H9 (cell line): ENCODE results near the gene DPEP3. TPM values are rescaled to one million over a fixed set of nuclear protein-coding genes. Genes with fewer than 3 reads are reported as not detected.

Experiments
- DNase-seq: peaks from one replicate; pipeline ENCODE4 v3.0.0-alpha.2; 2017
- H2AFZ ChIP-seq: one replicate; pipeline ENCODE4 v1.6.1; 2013; ENCODE audit warnings: mild to moderate bottlenecking, low read length, control low read depth, moderate library complexity
- H2AK5ac ChIP-seq: 2 replicates; pipeline ENCODE4 v1.6.1; 2013; ENCODE audit warnings: low read length, control low read depth, mixed read lengths; ENCODE audit not compliant: insufficient read length
- H2BK120ac ChIP-seq: one replicate; pipeline ENCODE4 v1.6.1; 2013; ENCODE audit warnings: low read depth, mild to moderate bottlenecking, low read length, control low read depth, inconsistent platforms; ENCODE audit not compliant: poor library complexity, severe bottlenecking
- H2BK12ac ChIP-seq: 2 replicates; pipeline ENCODE4 v1.6.1; 2013; ENCODE audit warnings: low read length, control low read depth, mixed read lengths, low read depth; ENCODE audit not compliant: insufficient read length
- H2BK15ac ChIP-seq: 2 replicates; pipeline ENCODE4 v1.6.1; 2013; ENCODE audit warnings: low read depth, low read length, control low read depth
- H2BK20ac ChIP-seq: one replicate; pipeline ENCODE4 v1.6.1; 2013; ENCODE audit warnings: low read depth, mild to moderate bottlenecking, low read length, control low read depth, inconsistent platforms; ENCODE audit not compliant: poor library complexity, severe bottlenecking
- H2BK5ac ChIP-seq: 2 replicates; pipeline ENCODE4 v1.6.1; 2013; ENCODE audit warnings: low read length, control low read depth, mixed read lengths; ENCODE audit not compliant: insufficient read length
- H3K14ac ChIP-seq: 2 replicates; pipeline ENCODE4 v1.6.1; 2013; ENCODE audit warnings: low read length, control low read depth; ENCODE audit not compliant: insufficient read depth
- H3K18ac ChIP-seq: 2 replicates; pipeline ENCODE4 v1.6.1; 2013; ENCODE audit warnings: low read depth, mild to moderate bottlenecking, mixed read lengths, low read length, control low read depth; ENCODE audit not compliant: insufficient read length
- H3K23ac ChIP-seq: 2 replicates; pipeline ENCODE4 v1.6.1; 2013; ENCODE audit warnings: low read length, control low read depth, mixed read lengths, low read depth; ENCODE audit not compliant: insufficient read length
- H3K23me2 ChIP-seq: 2 replicates; pipeline ENCODE4 v1.6.1; 2013; ENCODE audit warnings: low read depth, mild to moderate bottlenecking, mixed read lengths, low read length, control low read depth; ENCODE audit not compliant: insufficient read length, poor library complexity, severe bottlenecking
- H3K27ac ChIP-seq: 2 replicates; pipeline ENCODE4 v1.5.1; 2013; ENCODE audit warnings: low read length, control low read depth, mixed read lengths, low read depth; ENCODE audit not compliant: insufficient read length
- H3K27me3 ChIP-seq: 2 replicates; pipeline ENCODE4 v1.6.1; 2013; ENCODE audit warnings: low read length, control low read depth, inconsistent platforms; ENCODE audit not compliant: insufficient read depth
- H3K4ac ChIP-seq: 2 replicates; pipeline ENCODE4 v1.6.1; 2013; ENCODE audit warnings: low read depth, mild to moderate bottlenecking, control low read depth, inconsistent platforms, low read length, moderate library complexity
- H3K4me1 ChIP-seq: 2 replicates; pipeline ENCODE4 v1.6.1; 2013; ENCODE audit warnings: low read length, control low read depth, inconsistent platforms; ENCODE audit not compliant: insufficient read depth
- H3K4me2 ChIP-seq: 2 replicates; pipeline ENCODE4 v1.6.1; 2013; ENCODE audit warnings: low read length, control low read depth, mixed read lengths; ENCODE audit not compliant: insufficient read length, insufficient read depth
- H3K56ac ChIP-seq: 2 replicates; pipeline ENCODE4 v1.6.1; 2013; ENCODE audit warnings: low read depth, mild to moderate bottlenecking, mixed read lengths, low read length, control low read depth; ENCODE audit not compliant: insufficient read length
- H3K79me1 ChIP-seq: 2 replicates; pipeline ENCODE4 v1.6.1; 2013; ENCODE audit warnings: low read depth, mild to moderate bottlenecking, moderate library complexity, low read length, control low read depth, inconsistent platforms; ENCODE audit not compliant: insufficient read depth, poor library complexity, severe bottlenecking
- H3K79me2 ChIP-seq: 2 replicates; pipeline ENCODE4 v1.6.1; 2013; ENCODE audit warnings: low read length, control low read depth, inconsistent platforms; ENCODE audit not compliant: insufficient read depth
- H3K9ac ChIP-seq: 2 replicates; pipeline ENCODE4 v1.6.1; 2013; ENCODE audit warnings: low read length, control low read depth, mixed read lengths; ENCODE audit not compliant: insufficient read length; ENCODE audit errors: extremely low read depth
- H3K9me3 ChIP-seq: one replicate; pipeline ENCODE4 v1.6.1; 2013; ENCODE audit warnings: low read depth, low read length, inconsistent platforms; ENCODE audit not compliant: control insufficient read depth
- H3T11ph ChIP-seq: one replicate; pipeline ENCODE4 v1.6.1; 2013; ENCODE audit warnings: mild to moderate bottlenecking, low read length, control low read depth, inconsistent platforms
- H4K20me1 ChIP-seq: one replicate; pipeline ENCODE4 v1.6.1; 2013; ENCODE audit not compliant: control insufficient read depth, insufficient read length, insufficient read depth
- H4K5ac ChIP-seq: 2 replicates; pipeline ENCODE4 v1.6.1; 2013; ENCODE audit warnings: low read depth, mild to moderate bottlenecking, mixed read lengths, low read length, control low read depth; ENCODE audit not compliant: insufficient read length
- H4K8ac ChIP-seq: replicated peaks from 2 replicates; pipeline ENCODE4 v1.6.1; 2013; ENCODE audit warnings: low read length, control low read depth, mixed read lengths, low read depth; ENCODE audit not compliant: insufficient read length
- H4K91ac ChIP-seq: 2 replicates; pipeline ENCODE4 v1.6.1; 2013; ENCODE audit warnings: low read depth, mild to moderate bottlenecking, moderate library complexity, mixed read lengths, low read length, control low read depth; ENCODE audit not compliant: insufficient read length
- H3K27ac Mint-ChIP-seq, 3 experiments: 2 replicates in 2 of 3; 3 replicates in 1 of 3; pipeline ENCODE4 v1.8.0; 2020 to 2021; ENCODE audit warnings: mixed read lengths in 3 of 3, mild to moderate bottlenecking in 1 of 3, moderate library complexity in 1 of 3
- H3K27me3 Mint-ChIP-seq: 2 replicates; pipeline ENCODE4 v1.8.0; 2021; ENCODE audit warnings: low read depth, mild to moderate bottlenecking, moderate library complexity, mixed read lengths
- H3K36me3 Mint-ChIP-seq, 3 experiments: 2 replicates in 2 of 3; 3 replicates in 1 of 3; pipeline ENCODE4 v1.8.0; 2020 to 2021; ENCODE audit warnings: low read depth in 3 of 3, mixed read lengths in 3 of 3; ENCODE audit not compliant: insufficient read depth in 1 of 3
- H3K4me1 Mint-ChIP-seq, 2 experiments: 2 replicates each; pipeline ENCODE4 v1.8.0; 2020; ENCODE audit warnings: mixed read lengths in 2 of 2
- H3K4me3 Mint-ChIP-seq, 2 experiments: 2 replicates in 1 of 2; 3 replicates in 1 of 2; pipeline ENCODE4 v1.8.0; 2020 to 2021; ENCODE audit warnings: mild to moderate bottlenecking in 2 of 2, mixed read lengths in 2 of 2, moderate library complexity in 1 of 2
- H3K9me3 Mint-ChIP-seq, 2 experiments: 2 replicates in 1 of 2; 3 replicates in 1 of 2; pipeline ENCODE4 v1.8.0; 2020; ENCODE audit warnings: mild to moderate bottlenecking in 2 of 2, mixed read lengths in 2 of 2, moderate library complexity in 1 of 2
- WGBS: extraction: QIAGEN DNeasy Blood & Tissue Kit; methylation state at CpG from one replicate; pipeline ENCODE4 v1.1.7; 2013; ENCODE audit warnings: missing lambda C conversion rate, low lambda C conversion rate, mixed read lengths; ENCODE audit not compliant: insufficient read length; ENCODE audit errors: extremely low coverage; 5-methylcytosine and 5-hydroxymethylcytosine counted together
- total RNA-seq: library from RNA; stranded (reverse); gene quantifications from 2 replicates; pipeline ENCODE4 v1.2.1, GENCODE V29; 2021
- TF ChIP-seq, protein P1 (sequence below): fragments of 200-600 bp; sonication (generic); conservative IDR thresholded peaks from 3 replicates; pipeline ENCODE4 v1.8.0; 2021; ENCODE audit warnings: antibody characterized with exemption, mild to moderate bottlenecking

The DPEP3 gene
- total RNA-seq, 1 experiment from 2014 or later: 0.68 TPM

DNA sequence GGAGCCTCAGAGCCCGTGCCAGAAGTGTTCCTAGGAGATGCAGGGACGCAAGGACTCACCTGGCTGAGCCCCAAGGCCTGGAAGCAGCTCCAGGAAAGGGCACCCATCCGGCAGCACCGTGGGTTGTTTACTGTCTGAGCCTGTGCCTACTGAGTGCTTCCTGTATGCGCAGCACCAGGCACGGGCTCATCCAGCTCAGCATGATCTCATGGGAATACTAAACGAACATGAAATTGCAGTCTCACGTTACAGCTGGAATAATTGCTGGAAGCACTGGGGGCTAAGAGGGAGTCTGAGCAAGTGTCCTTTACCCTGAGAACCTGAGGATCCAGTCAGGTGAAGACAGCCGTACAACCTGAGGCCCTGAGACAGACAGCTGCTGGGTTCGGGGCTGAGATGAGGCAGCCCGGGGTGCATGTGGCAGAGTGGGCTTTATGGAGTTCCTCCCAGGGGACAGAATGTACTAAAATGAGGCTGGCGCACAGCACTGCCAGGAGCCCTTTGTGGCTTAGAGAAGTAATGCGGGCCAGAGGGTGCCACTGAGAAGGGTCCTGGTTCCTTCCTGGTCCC, 54.0 kb downstream of the DPEP3 start:
- Histone ChIP-seq H3K27ac (no peak overlapping the region), H3K23ac (no peak overlapping the region), H2AFZ (no peak overlapping the region), H2AK5ac (no peak overlapping the region), H3K79me1 (no peaks in the 10 kb centered on the region), H2BK20ac (no peak overlapping the region), H3K56ac (no peak overlapping the region), H4K5ac (no peak overlapping the region), H3K4ac (no peak overlapping the region), H3K18ac (no peak overlapping the region), H4K20me1 (no peaks in the 10 kb centered on the region), H3K9ac (no peak overlapping the region), H4K8ac (no peak overlapping the region), H2BK5ac (no peak overlapping the region), H3K4me2 (no peak overlapping the region), H4K91ac (no peak overlapping the region), H3K4me1 (no peaks in the 10 kb centered on the region), H3K27me3 (no peaks in the 10 kb centered on the region), H3K14ac (no peak overlapping the region), H3T11ph (no peak overlapping the region), H3K9me3 (no peaks in the 10 kb centered on the region), H3K23me2 (no peaks in the 10 kb centered on the region), H2BK120ac (no peak overlapping the region), H2BK12ac (no peak overlapping the region), H3K79me2 (no peaks in the 10 kb centered on the region), H2BK15ac (no peak overlapping the region)
- peak overlapping the region in 1 of 2 experiments; percentile 14; a peak in 2 of 5 replicates for H3K4me3 Mint-ChIP-seq
- TF ChIP-seq, protein P1, sequence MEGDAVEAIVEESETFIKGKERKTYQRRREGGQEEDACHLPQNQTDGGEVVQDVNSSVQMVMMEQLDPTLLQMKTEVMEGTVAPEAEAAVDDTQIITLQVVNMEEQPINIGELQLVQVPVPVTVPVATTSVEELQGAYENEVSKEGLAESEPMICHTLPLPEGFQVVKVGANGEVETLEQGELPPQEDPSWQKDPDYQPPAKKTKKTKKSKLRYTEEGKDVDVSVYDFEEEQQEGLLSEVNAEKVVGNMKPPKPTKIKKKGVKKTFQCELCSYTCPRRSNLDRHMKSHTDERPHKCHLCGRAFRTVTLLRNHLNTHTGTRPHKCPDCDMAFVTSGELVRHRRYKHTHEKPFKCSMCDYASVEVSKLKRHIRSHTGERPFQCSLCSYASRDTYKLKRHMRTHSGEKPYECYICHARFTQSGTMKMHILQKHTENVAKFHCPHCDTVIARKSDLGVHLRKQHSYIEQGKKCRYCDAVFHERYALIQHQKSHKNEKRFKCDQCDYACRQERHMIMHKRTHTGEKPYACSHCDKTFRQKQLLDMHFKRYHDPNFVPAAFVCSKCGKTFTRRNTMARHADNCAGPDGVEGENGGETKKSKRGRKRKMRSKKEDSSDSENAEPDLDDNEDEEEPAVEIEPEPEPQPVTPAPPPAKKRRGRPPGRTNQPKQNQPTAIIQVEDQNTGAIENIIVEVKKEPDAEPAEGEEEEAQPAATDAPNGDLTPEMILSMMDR: peak; percentile 37
- no peak for DNase-seq
- H3K27ac Mint-ChIP-seq: peak overlapping the region; percentile 61 to 85 (median 82); a peak in 3 of 7 replicates
- WGBS: no CpG with 5 or more reads among the region's 13 CpGs
- peaks cover 4 to 16% of the 10 kb centered on the region in 2 experiments; a peak in 2 of 4 replicates for H3K4me1 Mint-ChIP-seq
- H3K27me3 Mint-ChIP-seq: no peaks in the 10 kb centered on the region
- H3K36me3 Mint-ChIP-seq: peaks cover 5 to 20% (median 14%) of the 10 kb centered on the region in 3 experiments
- no peaks in the 10 kb centered on the region for H3K9me3 Mint-ChIP-seq

Other genes starting within 250 kb of the DPEP3 start
- gene RANBP10, start 173.9 kb downstream of the DPEP3 start, total RNA-seq: 15.5 and 15.6 TPM in 2 replicates
- gene TSNAXIP1, start 173.6 kb downstream of the DPEP3 start, total RNA-seq: 1.1 and 1.3 TPM in 2 replicates
- 48.7 and 48.9 TPM in 2 replicates for gene THAP11, start 138.2 kb downstream of the DPEP3 start, total RNA-seq
- 190 and 198 TPM in 2 replicates for gene NUTF2, start 133.6 kb downstream of the DPEP3 start, total RNA-seq
- 60.9 and 65.9 TPM in 2 replicates for gene CENPT, start 132.8 kb downstream of the DPEP3 start, total RNA-seq
- gene EDC4, start 107.4 kb downstream of the DPEP3 start, total RNA-seq: 99.5 and 106 TPM in 2 replicates
- 2.0 and 2.7 TPM in 2 replicates for gene NRN1L, start 95.6 kb downstream of the DPEP3 start, total RNA-seq
- 28.6 and 29.1 TPM in 2 replicates for gene PSKH1, start 87.2 kb downstream of the DPEP3 start, total RNA-seq
- 2.7 and 3.3 TPM in 2 replicates for gene CTRL, start 48.6 kb downstream of the DPEP3 start, total RNA-seq
- 24.5 and 25.7 TPM in 2 replicates for gene PSMB10, start 43.6 kb downstream of the DPEP3 start, total RNA-seq
- gene LCAT, start 36.4 kb downstream of the DPEP3 start, total RNA-seq: 17.7 and 17.8 TPM in 2 replicates
- 46.7 and 51.1 TPM in 2 replicates for gene SLC12A4, start 11.9 kb downstream of the DPEP3 start, total RNA-seq
- gene DPEP2, start 19.0 kb upstream of the DPEP3 start, total RNA-seq: not detected in 2 replicates
- gene DPEP2NB, start 35.4 kb upstream of the DPEP3 start, total RNA-seq: not detected in 2 replicates
- 21.8 and 22.9 TPM in 2 replicates for gene DDX28, start 42.7 kb upstream of the DPEP3 start, total RNA-seq
- 26.0 and 28.5 TPM in 2 replicates for gene DUS2, start 42.8 kb upstream of the DPEP3 start, total RNA-seq
- 31.6 and 33.0 TPM in 2 replicates for gene NFATC3, start 104.9 kb upstream of the DPEP3 start, total RNA-seq